ENCODE results near the gene ZMYND15.

- no peak for TF ChIP-seq CTCF (IDR thresholded peaks at IDR 0.05 in 2 of 3, conservative IDR thresholded peaks at IDR 0.05 in 1 of 3; ENCODE audit: borderline replicate concordance in 1 of 3, insufficient read depth in 1 of 3, low read depth in 2 of 3, low read length in 2 of 3)
- TF ChIP-seq POLR2A (IDR thresholded peaks at IDR 0.05; ENCODE audit: borderline replicate concordance, extremely low read depth, insufficient read depth, insufficient read length), result no peak
- no peak for TF ChIP-seq SIN3A (IDR thresholded peaks at IDR 0.05; ENCODE audit: low read depth)
- no peak for TF ChIP-seq REST (IDR thresholded peaks at IDR 0.05; ENCODE audit: low read depth)
- no peak for TF ChIP-seq YY1 (IDR thresholded peaks at IDR 0.05; ENCODE audit: extremely low read depth, insufficient replicate concordance, low read depth, low read length)
- TF ChIP-seq CBX3 (IDR thresholded peaks at IDR 0.05; ENCODE audit: low read depth), result no peak
- no peak for TF ChIP-seq POLR2AphosphoS5 (IDR thresholded peaks at IDR 0.05; ENCODE audit: low read depth, low read length)
- no peak for TF ChIP-seq EZH2 (IDR thresholded peaks at IDR 0.05)
- TF ChIP-seq EZH2phosphoT487 (IDR thresholded peaks at IDR 0.05; ENCODE audit: borderline replicate concordance), result no peak
- TF ChIP-seq ZFX (IDR thresholded peaks at IDR 0.05), result no peak
- TF ChIP-seq SP1 (IDR thresholded peaks at IDR 0.05; ENCODE audit: low read depth), result no peak
Observed at GRCh38 chr17:4740025-4740351, 355 bp downstream of the ZMYND15 start.
